PC-9 (cell line): ENCODE results near the gene ERMARD. TPM values are rescaled to one million over a fixed set of nuclear protein-coding genes. Genes with fewer than 3 reads are reported as not detected.

ENCODE experiments used
- BruUV-seq: library from RNA; stranded (reverse); fragments of 400-500 nt; replicated peaks from 2 replicates; lab custom pipeline; 2021; lab: Mats Ljungman, UMichigan
- CTCF ChIA-PET: fragments of 300-600 bp; sonication (Branson Sonifier 250); formaldehyde crosslinking; loops from one replicate; lab custom pipeline; 2022; ENCODE audit warnings: antibody characterized with exemption; lab: Charles Lee
- POLR2A ChIA-PET: fragments of 300-600 bp; sonication (Branson Sonifier 250); formaldehyde crosslinking; loops from one replicate; lab custom pipeline; 2022; ENCODE audit warnings: antibody characterized with exemption; ENCODE audit not compliant: unreplicated experiment; lab: Charles Lee
- DNase-seq, 2 experiments: peaks; one replicate each; pipeline versions ENCODE4 v3.0.0 to v3.0.0-alpha.2; 2015 to 2022; ENCODE audit warnings: mixed read lengths in 1 of 2
- H2AFZ ChIP-seq: fragments of 200-600 bp; sonication (generic); 2 replicates; pipeline ENCODE4 v1.8.1; 2017; ENCODE audit warnings: antibody characterized with exemption
- H3F3A ChIP-seq: fragments of 200-600 bp; sonication (generic); 2 replicates; pipeline ENCODE4 v1.8.1; 2017; ENCODE audit warnings: antibody characterized with exemption, mild to moderate bottlenecking, low read depth; ENCODE audit not compliant: insufficient read depth
- H3K27ac ChIP-seq: fragments of 200-600 bp; sonication (generic); 2 replicates; pipeline ENCODE4 v1.6.1; 2016; ENCODE audit warnings: mixed run types
- H3K27me3 ChIP-seq: fragments of 200-600 bp; sonication (generic); 2 replicates; pipeline ENCODE4 v1.6.1; 2016; ENCODE audit warnings: low read depth, mixed run types; ENCODE audit not compliant: insufficient read depth
- H3K36me3 ChIP-seq: fragments of 200-600 bp; sonication (generic); 2 replicates; pipeline ENCODE4 v1.6.1; 2016; ENCODE audit warnings: low read depth, mixed run types
- H3K4me1 ChIP-seq: fragments of 200-600 bp; sonication (generic); replicated peaks from 2 replicates; pipeline ENCODE4 v1.6.1; 2016; ENCODE audit warnings: mixed run types; ENCODE audit not compliant: insufficient read depth
- H3K4me2 ChIP-seq: fragments of 200-600 bp; sonication (generic); 2 replicates; pipeline ENCODE4 v1.6.1; 2017; ENCODE audit warnings: mixed run types
- H3K4me3 ChIP-seq: fragments of 200-600 bp; sonication (generic); 2 replicates; pipeline ENCODE4 v1.6.1; 2016; ENCODE audit warnings: mixed run types
- H3K79me2 ChIP-seq: fragments of 200-600 bp; sonication (generic); 2 replicates; pipeline ENCODE4 v1.6.1; 2017; ENCODE audit warnings: low read depth, mixed run types
- H3K9me2 ChIP-seq: fragments of 200-600 bp; sonication (generic); 2 replicates; pipeline ENCODE4 v1.8.1; 2017; ENCODE audit warnings: mild to moderate bottlenecking; ENCODE audit not compliant: insufficient read depth
- H3K9me3 ChIP-seq: fragments of 200-600 bp; sonication (generic); 2 replicates; pipeline ENCODE4 v1.8.1; 2016; ENCODE audit warnings: low read depth; ENCODE audit not compliant: insufficient read depth
- H4K20me1 ChIP-seq: fragments of 200-600 bp; sonication (generic); 2 replicates; pipeline ENCODE4 v1.8.1; 2017; ENCODE audit not compliant: insufficient read depth
- EZH2 ChIP-seq: fragments of 200-600 bp; sonication (generic); IDR thresholded peaks from 2 replicates; pipeline ENCODE4 v1.8.0; 2017; ENCODE audit warnings: antibody characterized with exemption, low read depth
- intact Hi-C: fragments of 100-400 bp; cut with micrococcal nuclease; formaldehyde crosslinking; loops from one replicate; pipeline ENCODE4 v1.10.0; 2022; ENCODE audit not compliant: unreplicated experiment
- total RNA-seq: library from RNA; stranded (reverse); gene quantifications from 2 replicates; pipeline ENCODE4 v1.2.3, GENCODE V29; 2021
- TF ChIP-seq, protein P1 (sequence below): fragments of 200-600 bp; sonication (generic); conservative IDR thresholded peaks from 2 replicates; pipeline ENCODE4 v1.6.1; 2017; ENCODE audit warnings: mixed run types, antibody characterized with exemption, mild to moderate bottlenecking, moderate library complexity

The ERMARD gene
- total RNA-seq, 1 experiment from 2014 or later = 19.3 TPM

DNA sequence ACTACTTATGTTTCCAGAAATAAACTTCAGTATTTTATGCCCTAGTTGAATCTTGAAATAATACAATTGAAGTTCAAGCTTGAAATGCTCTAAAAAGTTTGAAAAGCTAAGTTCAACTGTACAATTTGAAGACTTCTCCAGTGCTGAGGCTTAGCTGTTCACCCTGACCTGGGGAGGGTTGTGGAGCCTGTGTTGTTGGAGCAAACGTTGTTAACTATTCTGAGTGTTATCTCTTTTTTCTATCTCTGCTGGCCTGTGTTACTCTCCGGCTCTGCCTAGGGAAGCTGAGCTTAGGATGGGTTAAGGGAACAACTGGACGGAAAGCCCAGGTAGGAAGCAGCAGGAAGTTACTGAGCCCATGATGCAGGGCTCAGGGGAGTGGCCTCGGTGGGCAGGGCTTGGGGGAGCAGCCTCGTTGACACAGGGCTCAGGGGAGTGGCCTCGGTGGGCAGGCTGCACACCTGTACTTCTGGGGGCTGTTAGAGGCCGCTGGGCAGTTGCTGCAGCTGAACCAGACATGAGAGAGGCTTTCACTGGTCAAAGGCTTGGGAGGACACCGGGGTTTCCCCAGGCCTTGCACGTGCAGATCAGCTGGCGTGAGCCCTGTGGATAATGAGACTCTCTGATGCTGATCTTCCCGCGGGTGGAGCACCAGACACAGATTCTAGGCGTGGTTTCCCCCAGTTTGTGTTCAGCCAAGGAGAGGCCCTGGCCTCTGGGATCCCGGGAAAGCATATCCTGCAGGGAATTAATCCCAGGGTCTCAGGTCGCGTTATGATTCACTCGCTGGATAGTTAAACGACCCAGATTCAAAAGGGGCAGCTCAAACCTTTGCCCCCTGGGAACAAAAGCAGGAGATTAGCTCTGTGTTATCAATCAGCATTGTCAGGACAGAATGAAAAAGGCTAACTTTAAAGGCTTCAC is 58.9 kb downstream of the ERMARD start:
- no peaks in the 10 kb centered on the region for H3F3A ChIP-seq
- no peaks in the 10 kb centered on the region for H3K9me2 ChIP-seq
- intact Hi-C loops = no loop called here
- H3K4me2 ChIP-seq = no peak overlapping the region
- TF ChIP-seq EZH2 = no peak
- TF ChIP-seq, protein P1, sequence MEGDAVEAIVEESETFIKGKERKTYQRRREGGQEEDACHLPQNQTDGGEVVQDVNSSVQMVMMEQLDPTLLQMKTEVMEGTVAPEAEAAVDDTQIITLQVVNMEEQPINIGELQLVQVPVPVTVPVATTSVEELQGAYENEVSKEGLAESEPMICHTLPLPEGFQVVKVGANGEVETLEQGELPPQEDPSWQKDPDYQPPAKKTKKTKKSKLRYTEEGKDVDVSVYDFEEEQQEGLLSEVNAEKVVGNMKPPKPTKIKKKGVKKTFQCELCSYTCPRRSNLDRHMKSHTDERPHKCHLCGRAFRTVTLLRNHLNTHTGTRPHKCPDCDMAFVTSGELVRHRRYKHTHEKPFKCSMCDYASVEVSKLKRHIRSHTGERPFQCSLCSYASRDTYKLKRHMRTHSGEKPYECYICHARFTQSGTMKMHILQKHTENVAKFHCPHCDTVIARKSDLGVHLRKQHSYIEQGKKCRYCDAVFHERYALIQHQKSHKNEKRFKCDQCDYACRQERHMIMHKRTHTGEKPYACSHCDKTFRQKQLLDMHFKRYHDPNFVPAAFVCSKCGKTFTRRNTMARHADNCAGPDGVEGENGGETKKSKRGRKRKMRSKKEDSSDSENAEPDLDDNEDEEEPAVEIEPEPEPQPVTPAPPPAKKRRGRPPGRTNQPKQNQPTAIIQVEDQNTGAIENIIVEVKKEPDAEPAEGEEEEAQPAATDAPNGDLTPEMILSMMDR = no peak
- H3K27me3 ChIP-seq = peaks cover 55% of the 10 kb centered on the region
- no peak overlapping the region for H3K27ac ChIP-seq
- no peak overlapping the region for H2AFZ ChIP-seq
- no peaks in the 10 kb centered on the region for H4K20me1 ChIP-seq
- no peaks in the 10 kb centered on the region for H3K4me1 ChIP-seq
- DNase-seq = no peak
- ChIA-PET POLR2A (no interaction called here), CTCF (no interaction called here)
- H3K79me2 ChIP-seq = no peaks in the 10 kb centered on the region
- BruUV-seq = no TSS peak
- no peak overlapping the region for H3K4me3 ChIP-seq
- H3K9me3 ChIP-seq = no peaks in the 10 kb centered on the region
- H3K36me3 ChIP-seq = no peaks in the 10 kb centered on the region

- Histone ChIP-seq H3K27me3 (peaks cover 63% of the 10 kb centered on the region), H3K4me3 (no peak overlapping the region), H3K4me2 (no peak overlapping the region), H3K9me2 (no peaks in the 10 kb centered on the region), H3K27ac (no peak overlapping the region), H3K9me3 (no peaks in the 10 kb centered on the region), H2AFZ (no peak overlapping the region), H4K20me1 (no peaks in the 10 kb centered on the region), H3F3A (no peaks in the 10 kb centered on the region), H3K36me3 (no peaks in the 10 kb centered on the region), H3K4me1 (no peaks in the 10 kb centered on the region), H3K79me2 (no peaks in the 10 kb centered on the region)
- CTCF ChIA-PET = no interaction called here
- intact Hi-C loops = no loop called here
- BruUV-seq = no TSS peak
- DNase-seq = no peak
- POLR2A ChIA-PET = no interaction called here
- TF ChIP-seq, protein P1 = no peak
- TF ChIP-seq EZH2 = no peak
These were observed 59.6 kb downstream of the ERMARD start for GRCh38 chr6:169811072-169811471.

DNA sequence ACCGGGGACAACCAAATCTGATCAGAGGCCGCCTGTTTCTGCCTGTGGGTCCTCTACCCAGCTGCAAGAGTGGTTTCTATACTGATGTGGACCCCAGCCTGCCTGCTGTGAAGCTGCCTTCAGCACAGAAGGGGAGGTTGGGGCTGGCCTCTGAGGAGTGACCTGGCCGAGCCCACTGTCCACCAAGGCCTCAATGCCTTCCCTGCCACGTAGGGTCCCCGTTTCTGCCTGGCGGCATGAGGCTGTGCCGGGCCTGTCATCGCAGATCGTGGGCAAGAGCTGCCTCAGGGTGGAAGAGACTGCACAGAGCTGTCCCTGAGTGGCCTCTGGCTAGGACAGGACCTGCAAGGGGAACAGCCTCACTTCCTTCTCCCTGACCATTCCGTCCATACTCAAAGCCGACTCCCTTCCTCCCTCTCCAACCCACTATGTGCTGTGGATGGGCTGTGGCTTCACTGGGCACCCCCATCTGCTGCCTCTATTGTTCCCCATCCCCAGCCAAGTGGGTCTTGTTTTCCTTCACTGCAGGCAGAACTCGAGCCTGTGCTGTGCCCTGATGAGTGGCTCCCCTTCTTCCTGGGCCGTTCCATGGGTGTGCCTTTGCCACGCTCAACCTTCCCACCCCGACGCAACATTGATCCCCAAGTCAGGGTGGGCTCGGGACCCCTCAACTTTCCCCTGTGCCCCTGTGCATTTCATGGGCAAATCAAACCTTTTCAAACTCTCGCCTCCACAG is 60.3 kb downstream of the ERMARD start:
- no peaks in the 10 kb centered on the region for H3K9me2 ChIP-seq
- no peak overlapping the region for H3K4me3 ChIP-seq
- TF ChIP-seq EZH2 = no peak
- TF ChIP-seq, protein P1 = no peak
- no peaks in the 10 kb centered on the region for H4K20me1 ChIP-seq
- peaks cover 69% of the 10 kb centered on the region for H3K27me3 ChIP-seq
- no peaks in the 10 kb centered on the region for H3K9me3 ChIP-seq
- no peaks in the 10 kb centered on the region for H3K79me2 ChIP-seq
- no peaks in the 10 kb centered on the region for H3K4me1 ChIP-seq
- CTCF ChIA-PET = no interaction called here
- DNase-seq = no peak
- no peaks in the 10 kb centered on the region for H3F3A ChIP-seq
- H3K36me3 ChIP-seq = no peaks in the 10 kb centered on the region
- BruUV-seq = no TSS peak
- no peak overlapping the region for H2AFZ ChIP-seq
- intact Hi-C loops = no loop called here
- POLR2A ChIA-PET = no interaction called here
- no peak overlapping the region for H3K4me2 ChIP-seq
- H3K27ac ChIP-seq = no peak overlapping the region
